ENCODE results near the gene TBRG4.

DNA sequence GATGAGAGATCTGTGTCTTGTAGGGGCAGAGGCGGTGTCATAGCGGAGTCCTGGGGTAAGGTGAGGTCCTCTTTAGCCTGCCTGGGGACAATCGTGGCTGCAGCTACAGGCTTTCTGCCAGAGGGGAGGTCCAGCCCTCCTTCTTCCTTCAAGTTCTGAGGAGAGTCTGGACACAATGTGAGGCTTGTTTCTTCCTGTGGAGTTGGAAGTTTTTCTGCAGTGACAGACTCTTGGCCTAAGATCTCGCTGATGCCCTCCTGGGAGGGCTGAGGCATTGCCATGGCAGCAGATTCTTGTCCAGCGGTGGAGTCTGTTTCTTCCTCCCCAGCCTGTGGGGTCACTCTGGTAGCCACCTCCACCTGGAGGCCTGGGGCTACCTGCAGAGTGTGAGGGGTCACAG lies 27.2 kb downstream of the TBRG4 start:
- TF ChIP-seq, protein P1, sequence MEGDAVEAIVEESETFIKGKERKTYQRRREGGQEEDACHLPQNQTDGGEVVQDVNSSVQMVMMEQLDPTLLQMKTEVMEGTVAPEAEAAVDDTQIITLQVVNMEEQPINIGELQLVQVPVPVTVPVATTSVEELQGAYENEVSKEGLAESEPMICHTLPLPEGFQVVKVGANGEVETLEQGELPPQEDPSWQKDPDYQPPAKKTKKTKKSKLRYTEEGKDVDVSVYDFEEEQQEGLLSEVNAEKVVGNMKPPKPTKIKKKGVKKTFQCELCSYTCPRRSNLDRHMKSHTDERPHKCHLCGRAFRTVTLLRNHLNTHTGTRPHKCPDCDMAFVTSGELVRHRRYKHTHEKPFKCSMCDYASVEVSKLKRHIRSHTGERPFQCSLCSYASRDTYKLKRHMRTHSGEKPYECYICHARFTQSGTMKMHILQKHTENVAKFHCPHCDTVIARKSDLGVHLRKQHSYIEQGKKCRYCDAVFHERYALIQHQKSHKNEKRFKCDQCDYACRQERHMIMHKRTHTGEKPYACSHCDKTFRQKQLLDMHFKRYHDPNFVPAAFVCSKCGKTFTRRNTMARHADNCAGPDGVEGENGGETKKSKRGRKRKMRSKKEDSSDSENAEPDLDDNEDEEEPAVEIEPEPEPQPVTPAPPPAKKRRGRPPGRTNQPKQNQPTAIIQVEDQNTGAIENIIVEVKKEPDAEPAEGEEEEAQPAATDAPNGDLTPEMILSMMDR (IDR thresholded peaks at IDR 0.05; ENCODE audit: low read depth, low read length, poor library complexity, severe bottlenecking): no peak
- no peak for TF ChIP-seq EZH2phosphoT487 (IDR thresholded peaks at IDR 0.05; ENCODE audit: borderline replicate concordance, low read length)
